CD14-positive monocyte (primary cell): ENCODE results near the gene MERTK. TPM values are rescaled to one million over a fixed set of nuclear protein-coding genes. Genes with fewer than 3 reads are reported as not detected.

Experiments
- DNase-seq, 3 donors: peaks; one replicate each; pipeline ENCODE4 v3.0.0-alpha.2; 2011 to 2022
- H2AFZ ChIP-seq: 2 replicates; pipeline ENCODE4 v1.6.0; 2012; ENCODE audit warnings: mild to moderate bottlenecking, low read depth, low read length, inconsistent platforms; ENCODE audit not compliant: insufficient read depth, poor library complexity, severe bottlenecking
- H3K27ac ChIP-seq, 2 donors: 1 replicate in 1 of 2; 2 replicates in 1 of 2; pipeline ENCODE4 v1.5.1; 2012 to 2013; ENCODE audit warnings: low read length in 2 of 2, control low read depth in 1 of 2, inconsistent platforms in 1 of 2, low read depth in 1 of 2, mild to moderate bottlenecking in 1 of 2
- H3K27me3 ChIP-seq, 2 donors: one replicate each; pipeline versions ENCODE4 v1.6.0 to v1.6.1; 2011 to 2013; ENCODE audit warnings: low read length in 2 of 2; ENCODE audit not compliant: control insufficient read depth in 2 of 2, insufficient read depth in 2 of 2
- H3K36me3 ChIP-seq, 2 donors: replicated peaks in 1 of 2; 1 replicate in 1 of 2; 2 replicates in 1 of 2; pipeline versions ENCODE4 v1.5.1 to v1.6.1; 2012 to 2013; ENCODE audit warnings: low read length in 2 of 2, control low read depth in 1 of 2, inconsistent platforms in 1 of 2, mild to moderate bottlenecking in 1 of 2; ENCODE audit not compliant: insufficient read depth in 2 of 2, control insufficient read depth in 1 of 2
- H3K4me1 ChIP-seq, 2 donors: 1 replicate in 1 of 2; 2 replicates in 1 of 2; pipeline versions ENCODE4 v1.5.1 to v1.6.1; 2012 to 2013; ENCODE audit warnings: low read length in 2 of 2, control low read depth in 1 of 2, inconsistent platforms in 1 of 2, mild to moderate bottlenecking in 1 of 2, moderate library complexity in 1 of 2; ENCODE audit not compliant: insufficient read depth in 2 of 2, control insufficient read depth in 1 of 2
- H3K4me2 ChIP-seq: replicated peaks from 2 replicates; pipeline ENCODE3; 2012; ENCODE audit warnings: low read length, moderate library complexity, mild to moderate bottlenecking; ENCODE audit not compliant: poor library complexity, severe bottlenecking; ENCODE audit errors: extremely low read depth
- H3K4me3 ChIP-seq, 3 experiments: fragments of 200-600 bp in 1 of 3; sonication (generic) in 1 of 3; replicated peaks in 1 of 3; 1 replicate in 2 of 3; 2 replicates in 1 of 3; pipeline ENCODE4 v1.5.1; 2011 to 2013; ENCODE audit warnings: low read length in 3 of 3, mild to moderate bottlenecking in 3 of 3, control low read depth in 2 of 3, low read depth in 2 of 3, inconsistent platforms in 1 of 3, moderate library complexity in 1 of 3
- H3K79me2 ChIP-seq: 2 replicates; pipeline ENCODE4 v1.6.0; 2012; ENCODE audit warnings: mild to moderate bottlenecking, control low read depth, inconsistent platforms, low read length, moderate library complexity; ENCODE audit not compliant: insufficient read depth
- H3K9ac ChIP-seq: 2 replicates; pipeline ENCODE4 v1.6.0; 2017; ENCODE audit warnings: low read length, mild to moderate bottlenecking; ENCODE audit not compliant: insufficient read depth, poor library complexity, severe bottlenecking
- H3K9me3 ChIP-seq, 2 donors: replicated peaks in 1 of 2; 1 replicate in 1 of 2; 2 replicates in 1 of 2; pipeline versions ENCODE4 v1.5.1 to v1.6.1; 2012 to 2013; ENCODE audit warnings: low read length in 2 of 2, control low read depth in 1 of 2; ENCODE audit not compliant: control insufficient read depth in 1 of 2, insufficient read depth in 1 of 2
- H4K20me1 ChIP-seq: 2 replicates; pipeline ENCODE4 v1.6.0; 2012; ENCODE audit warnings: mild to moderate bottlenecking, low read length, control low read depth, moderate library complexity; ENCODE audit not compliant: insufficient read depth
- H3K27ac Mint-ChIP-seq, 7 donors: one replicate each; pipeline ENCODE4 v1.8.0; 2020; ENCODE audit warnings: mild to moderate bottlenecking in 7 of 7, mixed read lengths in 7 of 7, moderate library complexity in 6 of 7, inconsistent platforms in 2 of 7
- H3K27me3 Mint-ChIP-seq, 3 donors: one replicate each; pipeline ENCODE4 v1.8.0; 2021 to 2022; ENCODE audit warnings: low read depth in 3 of 3, mild to moderate bottlenecking in 3 of 3, mixed read lengths in 3 of 3, moderate library complexity in 3 of 3, inconsistent platforms in 1 of 3
- H3K36me3 Mint-ChIP-seq, 2 donors: one replicate each; pipeline ENCODE4 v1.8.0; 2020; ENCODE audit warnings: mixed read lengths in 2 of 2, inconsistent platforms in 1 of 2, mild to moderate bottlenecking in 1 of 2
- H3K4me1 Mint-ChIP-seq: one replicate; pipeline ENCODE4 v1.8.0; 2020; ENCODE audit warnings: mild to moderate bottlenecking, mixed read lengths
- H3K4me3 Mint-ChIP-seq, 2 donors: one replicate each; pipeline ENCODE4 v1.8.0; 2020; ENCODE audit warnings: mild to moderate bottlenecking in 2 of 2, mixed read lengths in 2 of 2, moderate library complexity in 1 of 2
- H3K9me3 Mint-ChIP-seq, 7 donors: one replicate each; pipeline ENCODE4 v1.8.0; 2020 to 2022; ENCODE audit warnings: mixed read lengths in 7 of 7, mild to moderate bottlenecking in 6 of 7, moderate library complexity in 6 of 7, inconsistent platforms in 2 of 7
- WGBS: methylation state at CpG from one replicate; pipeline ENCODE4 v1.1.5; 2013; ENCODE audit warnings: missing lambda C conversion rate; ENCODE audit not compliant: insufficient coverage; 5-methylcytosine and 5-hydroxymethylcytosine counted together
- intact Hi-C, 2 donors: fragments of 100-400 bp; cut with micrococcal nuclease; formaldehyde crosslinking; loops; one replicate each; pipeline versions ENCODE4 v1.15.0 to v1.15.1; 2023
- polyA plus RNA-seq, 3 donors: library from polyadenylated mRNA; depleted of rRNA in 1 of 3; unstranded in 2 of 3; stranded (reverse) in 1 of 3; fragments of 300-500 nt in 2 of 3; fragments of >200 nt in 1 of 3; fragmentation: Illumina TruSeq in 2 of 3; gene quantifications; 1 replicate in 2 of 3; 2 replicates in 1 of 3; pipeline ENCODE4 v1.2.3, GENCODE V29; 2012 to 2021
- TF ChIP-seq, protein P1 (sequence below): fragments of 200-600 bp; IDR thresholded peaks from one replicate; pipeline ENCODE4 v1.8.0; 2022; ENCODE audit warnings: antibody characterized with exemption, mild to moderate bottlenecking

Gene MERTK
- polyA plus RNA-seq, 3 donors: 4.1 to 17.0 (median 4.2) TPM

DNA sequence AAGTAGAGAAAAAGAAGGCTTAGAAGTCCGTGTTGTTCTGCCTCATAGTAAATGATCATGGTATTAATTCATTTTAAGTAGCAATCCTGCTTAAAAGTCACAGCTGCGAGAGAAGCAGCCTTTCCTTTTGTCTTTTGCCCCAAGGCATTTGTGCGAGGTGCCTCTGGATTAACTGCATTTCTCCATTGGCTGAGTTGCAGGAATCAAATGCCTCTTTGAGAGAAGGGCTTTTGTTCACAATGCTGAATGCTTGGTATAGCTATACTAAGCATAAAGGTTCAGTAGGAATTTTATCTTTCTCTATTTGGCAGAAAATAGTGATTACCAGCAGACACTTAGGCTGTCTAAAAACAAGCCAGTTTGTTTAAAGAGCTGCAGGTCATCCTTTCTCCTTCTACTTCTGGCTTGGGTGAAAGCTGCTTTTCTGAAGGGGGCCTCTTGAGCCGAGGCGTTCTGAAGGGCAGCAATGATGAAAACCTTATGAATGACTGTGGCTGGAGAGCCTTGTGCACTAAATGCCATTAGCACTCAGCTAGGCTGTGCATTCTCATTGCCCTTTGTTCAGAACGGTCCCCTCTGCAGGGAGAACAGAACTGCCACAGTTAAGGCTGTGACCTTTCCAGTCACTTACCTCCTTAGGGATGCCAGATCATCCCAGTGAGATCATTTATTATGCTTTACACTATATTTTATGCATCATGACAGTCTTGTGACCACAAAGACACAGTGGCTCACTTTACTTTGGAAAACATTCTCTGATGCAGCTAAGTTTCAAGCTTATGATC is 87.9 kb downstream of the MERTK start:
- H3K4me1 ChIP-seq: no peaks in the 10 kb centered on the region
- Mint-ChIP-seq H3K9me3 (peaks cover 0 to 2% (median 0%) of the 10 kb centered on the region in 7 donors), H3K27ac (no peak overlapping the region), H3K4me1 (no peaks in the 10 kb centered on the region), H3K27me3 (peaks cover 0 to 2% (median 2%) of the 10 kb centered on the region in 3 donors), H3K4me3 (no peak overlapping the region), H3K36me3 (peaks cover 13 to 18% of the 10 kb centered on the region in 2 donors)
- no peak overlapping the region for H2AFZ ChIP-seq
- no peaks in the 10 kb centered on the region for H4K20me1 ChIP-seq
- H3K9me3 ChIP-seq: no peaks in the 10 kb centered on the region
- no peak for DNase-seq
- TF ChIP-seq, protein P1, sequence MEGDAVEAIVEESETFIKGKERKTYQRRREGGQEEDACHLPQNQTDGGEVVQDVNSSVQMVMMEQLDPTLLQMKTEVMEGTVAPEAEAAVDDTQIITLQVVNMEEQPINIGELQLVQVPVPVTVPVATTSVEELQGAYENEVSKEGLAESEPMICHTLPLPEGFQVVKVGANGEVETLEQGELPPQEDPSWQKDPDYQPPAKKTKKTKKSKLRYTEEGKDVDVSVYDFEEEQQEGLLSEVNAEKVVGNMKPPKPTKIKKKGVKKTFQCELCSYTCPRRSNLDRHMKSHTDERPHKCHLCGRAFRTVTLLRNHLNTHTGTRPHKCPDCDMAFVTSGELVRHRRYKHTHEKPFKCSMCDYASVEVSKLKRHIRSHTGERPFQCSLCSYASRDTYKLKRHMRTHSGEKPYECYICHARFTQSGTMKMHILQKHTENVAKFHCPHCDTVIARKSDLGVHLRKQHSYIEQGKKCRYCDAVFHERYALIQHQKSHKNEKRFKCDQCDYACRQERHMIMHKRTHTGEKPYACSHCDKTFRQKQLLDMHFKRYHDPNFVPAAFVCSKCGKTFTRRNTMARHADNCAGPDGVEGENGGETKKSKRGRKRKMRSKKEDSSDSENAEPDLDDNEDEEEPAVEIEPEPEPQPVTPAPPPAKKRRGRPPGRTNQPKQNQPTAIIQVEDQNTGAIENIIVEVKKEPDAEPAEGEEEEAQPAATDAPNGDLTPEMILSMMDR: no peak
- no peak overlapping the region for H3K27ac ChIP-seq
- no peaks in the 10 kb centered on the region for H3K27me3 ChIP-seq
- H3K4me3 ChIP-seq: no peak overlapping the region
- 100% methylated on average over 4 of the region's 6 CpGs for WGBS
- no peak overlapping the region for H3K4me2 ChIP-seq
- H3K36me3 ChIP-seq: peaks cover 0 to 25% of the 10 kb centered on the region in 2 donors
- H3K9ac ChIP-seq: no peak overlapping the region
- no peaks in the 10 kb centered on the region for H3K79me2 ChIP-seq
- intact Hi-C loops: loop anchor here in 1 of 2 donors (5.0 kb wide), 1 partner anchor 34 kb away; no protein-coding TSS in a partner anchor

DNA sequence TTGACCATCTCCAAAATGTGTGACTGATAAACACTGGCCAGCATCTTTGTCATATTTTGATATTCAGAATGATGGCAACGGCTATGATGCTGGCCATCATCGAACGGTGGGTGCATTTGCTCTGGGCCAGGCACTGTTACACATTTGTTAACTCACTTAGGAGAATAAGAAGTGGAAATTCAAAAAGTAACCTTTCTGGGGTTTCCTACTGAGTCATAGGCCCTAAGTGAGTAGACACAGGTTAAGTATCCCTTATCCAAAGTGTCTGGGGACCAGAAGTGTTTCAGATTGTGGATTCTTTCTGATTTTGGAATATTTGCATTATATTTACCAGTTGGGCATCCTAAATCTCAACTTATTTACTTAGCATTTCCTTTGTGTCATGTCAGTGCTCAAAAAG is 92.0 kb downstream of the MERTK start:
- intact Hi-C loops: no loop called here
- Mint-ChIP-seq H3K36me3 (peaks cover 2 to 6% of the 10 kb centered on the region in 2 donors), H3K27me3 (peaks cover 0 to 2% (median 0%) of the 10 kb centered on the region in 3 donors), H3K27ac (peak overlapping the region in 1 of 7 donors; percentile 53), H3K4me1 (peaks cover 13% of the 10 kb centered on the region), H3K4me3 (no peak overlapping the region), H3K9me3 (no peaks in the 10 kb centered on the region)
- Histone ChIP-seq H2AFZ (no peak overlapping the region), H3K9ac (no peak overlapping the region), H4K20me1 (no peaks in the 10 kb centered on the region), H3K79me2 (no peaks in the 10 kb centered on the region), H3K4me2 (no peak overlapping the region), H3K9me3 (no peaks in the 10 kb centered on the region), H3K4me1 (peaks cover 9 to 12% of the 10 kb centered on the region in 2 donors), H3K36me3 (peaks cover 0 to 7% of the 10 kb centered on the region in 2 donors), H3K27ac (no peak overlapping the region), H3K4me3 (no peak overlapping the region), H3K27me3 (no peaks in the 10 kb centered on the region)
- no CpG with 5 or more reads among the region's 3 CpGs for WGBS
- TF ChIP-seq, protein P1: no peak
- no peak for DNase-seq
